ENCODE measurements around the gene CLDN22. TPM values are rescaled to one million over a fixed set of nuclear protein-coding genes. Genes with fewer than 3 reads are reported as not detected.

Gene CLDN22
- total RNA-seq, 1 experiment from 2014 or later, result not detected

DNA sequence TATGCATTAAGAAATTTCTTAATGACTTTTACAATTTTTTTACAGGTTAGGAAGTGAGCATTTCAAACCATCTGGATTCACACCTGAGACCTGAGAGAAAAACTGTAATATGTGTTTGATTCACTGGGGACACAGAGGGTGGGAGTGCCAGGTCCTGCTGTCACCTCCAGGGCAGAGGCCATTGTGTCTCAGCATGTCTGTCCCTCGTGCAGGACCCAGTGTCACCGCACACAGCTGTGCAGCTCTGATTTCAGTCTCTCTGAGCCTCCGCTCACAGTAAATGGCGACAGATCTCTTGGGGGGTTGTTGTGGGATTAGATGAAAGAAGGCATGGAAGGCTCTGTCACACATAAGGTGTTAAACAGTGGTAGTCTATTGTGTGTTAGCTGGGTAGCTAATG, 25.2 kb upstream of the CLDN22 start:
- Mint-ChIP-seq H3K27me3 (ENCODE audit: insufficient read depth, unreplicated experiment) (no peaks in the 10 kb centered on the region), H3K36me3 (ENCODE audit: insufficient read depth, unreplicated experiment) (no peaks in the 10 kb centered on the region), H3K4me3 (ENCODE audit: unreplicated experiment) (no peak overlapping the region), H3K4me1 (ENCODE audit: insufficient read depth, unreplicated experiment) (no peaks in the 10 kb centered on the region), H3K9me3 (ENCODE audit: unreplicated experiment) (no peaks in the 10 kb centered on the region), H3K27ac (ENCODE audit: low read depth, unreplicated experiment) (no peak overlapping the region)
- BruUV-seq (replicated peaks), result no TSS peak
- ChIA-PET CTCF (no interaction called here), POLR2A (no interaction called here)
- TF ChIP-seq, protein P1, sequence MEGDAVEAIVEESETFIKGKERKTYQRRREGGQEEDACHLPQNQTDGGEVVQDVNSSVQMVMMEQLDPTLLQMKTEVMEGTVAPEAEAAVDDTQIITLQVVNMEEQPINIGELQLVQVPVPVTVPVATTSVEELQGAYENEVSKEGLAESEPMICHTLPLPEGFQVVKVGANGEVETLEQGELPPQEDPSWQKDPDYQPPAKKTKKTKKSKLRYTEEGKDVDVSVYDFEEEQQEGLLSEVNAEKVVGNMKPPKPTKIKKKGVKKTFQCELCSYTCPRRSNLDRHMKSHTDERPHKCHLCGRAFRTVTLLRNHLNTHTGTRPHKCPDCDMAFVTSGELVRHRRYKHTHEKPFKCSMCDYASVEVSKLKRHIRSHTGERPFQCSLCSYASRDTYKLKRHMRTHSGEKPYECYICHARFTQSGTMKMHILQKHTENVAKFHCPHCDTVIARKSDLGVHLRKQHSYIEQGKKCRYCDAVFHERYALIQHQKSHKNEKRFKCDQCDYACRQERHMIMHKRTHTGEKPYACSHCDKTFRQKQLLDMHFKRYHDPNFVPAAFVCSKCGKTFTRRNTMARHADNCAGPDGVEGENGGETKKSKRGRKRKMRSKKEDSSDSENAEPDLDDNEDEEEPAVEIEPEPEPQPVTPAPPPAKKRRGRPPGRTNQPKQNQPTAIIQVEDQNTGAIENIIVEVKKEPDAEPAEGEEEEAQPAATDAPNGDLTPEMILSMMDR (IDR thresholded peaks at IDR 0.05; ENCODE audit: unreplicated experiment), result no peak
- intact Hi-C loops (cut with micrococcal nuclease), result no loop called here
- no peak for DNase-seq (ENCODE audit: unreplicated experiment)

DNA sequence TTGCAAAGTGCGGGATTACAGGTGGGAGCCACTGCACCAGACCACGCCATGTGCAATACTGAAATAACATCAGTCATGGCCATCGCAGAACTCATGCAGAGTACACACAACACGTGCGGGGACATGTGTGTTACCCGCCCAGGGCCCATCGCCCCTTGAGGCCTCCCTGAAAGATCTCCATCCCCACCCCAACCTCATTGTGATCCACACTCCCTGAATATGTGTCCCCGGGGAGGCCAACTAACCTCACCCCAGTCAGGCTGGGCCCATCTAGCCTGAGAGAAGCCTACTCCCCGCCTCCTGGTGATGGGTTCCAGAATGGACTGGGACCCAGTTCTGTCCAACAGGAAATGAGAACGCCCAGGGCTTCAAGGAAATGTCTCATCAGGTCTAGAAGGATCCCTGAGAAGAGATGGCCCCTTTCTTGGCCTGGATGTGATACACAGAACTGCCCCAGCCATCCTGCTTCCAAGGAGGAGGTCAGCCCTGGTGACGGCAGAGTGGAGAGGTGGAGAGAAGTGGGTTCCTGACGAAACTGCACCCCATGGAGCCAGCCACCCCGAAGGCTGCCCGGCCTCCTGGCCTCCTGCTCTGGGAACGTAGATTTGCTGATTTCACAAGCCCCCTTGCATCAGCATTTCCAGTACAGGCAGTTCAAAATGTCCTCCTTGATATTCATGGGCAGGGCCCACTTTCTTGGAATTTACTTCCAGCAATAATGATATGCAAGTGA, 24.6 kb upstream of the CLDN22 start:
- POLR2A ChIA-PET, result no interaction called here
- H3K4me1 Mint-ChIP-seq (ENCODE audit: insufficient read depth, unreplicated experiment), result no peaks in the 10 kb centered on the region
- H3K27me3 Mint-ChIP-seq (ENCODE audit: insufficient read depth, unreplicated experiment), result no peaks in the 10 kb centered on the region
- TF ChIP-seq, protein P1 (IDR thresholded peaks at IDR 0.05; ENCODE audit: unreplicated experiment), result no peak
- no peak overlapping the region for H3K4me3 Mint-ChIP-seq (ENCODE audit: unreplicated experiment)
- no peaks in the 10 kb centered on the region for H3K36me3 Mint-ChIP-seq (ENCODE audit: insufficient read depth, unreplicated experiment)
- no TSS peak for BruUV-seq (replicated peaks)
- no peaks in the 10 kb centered on the region for H3K9me3 Mint-ChIP-seq (ENCODE audit: unreplicated experiment)
- DNase-seq (ENCODE audit: unreplicated experiment), result no peak
- no peak overlapping the region for H3K27ac Mint-ChIP-seq (ENCODE audit: low read depth, unreplicated experiment)
- CTCF ChIA-PET, result interaction anchor here (0.6 kb wide), 1 partner anchor 150 kb away, joined by 3 read pairs; no protein-coding TSS in a partner anchor
- intact Hi-C loops (cut with micrococcal nuclease), result no loop called here

DNA sequence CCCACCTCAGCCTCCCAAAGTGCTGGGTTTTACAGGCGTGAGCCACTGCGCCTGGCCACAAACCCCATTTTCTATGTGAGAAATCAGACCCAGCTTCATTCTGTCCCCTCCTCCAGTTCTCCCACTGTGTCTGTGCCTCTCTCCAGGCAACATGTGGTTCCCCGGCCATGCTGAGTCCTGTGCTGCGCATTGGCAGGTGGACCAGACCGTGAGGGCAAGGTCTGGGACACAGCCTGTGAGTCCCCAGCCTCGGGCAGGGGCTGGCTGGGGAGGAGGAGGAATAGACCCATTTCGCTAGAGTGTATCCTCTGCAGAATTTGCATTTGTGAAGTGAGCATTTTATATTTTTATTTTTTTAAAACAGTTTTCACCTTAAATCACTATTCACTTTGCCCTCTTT, 23.7 kb upstream of the CLDN22 start:
- CTCF ChIA-PET, result interaction anchor here (0.6 kb wide), 1 partner anchor 149 kb away, joined by 3 read pairs; no protein-coding TSS in a partner anchor
- H3K9me3 Mint-ChIP-seq (ENCODE audit: unreplicated experiment), result no peaks in the 10 kb centered on the region
- no peak overlapping the region for H3K4me3 Mint-ChIP-seq (ENCODE audit: unreplicated experiment)
- H3K27ac Mint-ChIP-seq (ENCODE audit: low read depth, unreplicated experiment), result no peak overlapping the region
- H3K36me3 Mint-ChIP-seq (ENCODE audit: insufficient read depth, unreplicated experiment), result no peaks in the 10 kb centered on the region
- intact Hi-C loops (cut with micrococcal nuclease), result no loop called here
- H3K4me1 Mint-ChIP-seq (ENCODE audit: insufficient read depth, unreplicated experiment), result no peaks in the 10 kb centered on the region
- H3K27me3 Mint-ChIP-seq (ENCODE audit: insufficient read depth, unreplicated experiment), result no peaks in the 10 kb centered on the region
- TF ChIP-seq, protein P1 (IDR thresholded peaks at IDR 0.05; ENCODE audit: unreplicated experiment), result no peak
- DNase-seq (ENCODE audit: unreplicated experiment), result no peak
- no TSS peak for BruUV-seq (replicated peaks)
- POLR2A ChIA-PET, result no interaction called here

DNA sequence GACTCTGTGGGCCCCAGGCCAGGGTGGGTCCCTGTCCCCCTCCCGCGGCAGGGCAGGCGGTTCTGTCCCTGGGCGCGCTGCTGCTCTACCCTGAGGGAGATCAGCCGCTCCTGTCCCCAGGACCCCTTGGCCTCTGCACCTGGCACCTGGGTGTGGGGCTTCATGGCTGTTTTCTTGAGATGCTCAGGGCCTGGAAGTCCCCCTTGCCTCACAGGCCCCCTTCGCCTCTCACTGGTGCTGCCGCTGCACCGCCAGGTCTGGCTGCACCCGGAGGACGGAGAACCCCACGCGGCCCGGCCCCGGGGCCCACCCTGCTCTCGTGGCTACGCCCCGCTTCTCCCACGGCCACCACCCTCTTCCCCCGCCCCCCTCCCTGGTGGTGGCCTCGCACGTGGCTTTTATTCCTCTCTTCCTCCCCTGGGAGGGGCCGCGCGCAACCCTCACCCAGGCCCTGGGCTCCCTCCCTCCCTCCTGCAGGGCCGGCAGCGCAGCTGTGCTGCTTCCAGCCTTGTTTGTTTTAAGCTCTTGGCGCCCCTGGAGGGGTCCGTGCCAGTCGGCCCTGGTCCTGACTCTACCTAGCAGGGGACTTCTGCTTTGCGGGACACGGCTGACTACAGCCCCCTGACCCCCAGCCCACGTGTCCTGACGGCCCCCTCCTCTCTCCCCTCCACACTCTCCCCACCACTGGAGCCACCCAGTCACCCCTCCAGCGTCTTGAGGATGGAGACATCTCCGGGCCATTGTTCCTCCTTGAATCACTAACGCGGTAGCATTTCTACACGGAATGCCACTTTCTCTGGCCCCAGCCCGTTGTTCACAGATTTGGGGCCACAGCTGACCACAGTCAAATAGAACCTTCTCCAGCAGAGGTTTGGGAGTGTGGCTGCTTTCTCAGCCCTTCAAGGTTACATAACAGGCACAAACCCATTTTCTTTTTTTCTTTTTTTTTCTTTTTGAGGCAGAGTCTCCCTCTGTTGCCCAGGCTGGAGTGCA, 22.8 kb upstream of the CLDN22 start:
- no peak for DNase-seq (ENCODE audit: unreplicated experiment)
- H3K27me3 Mint-ChIP-seq (ENCODE audit: insufficient read depth, unreplicated experiment), result no peaks in the 10 kb centered on the region
- no TSS peak for BruUV-seq (replicated peaks)
- POLR2A ChIA-PET, result no interaction called here
- CTCF ChIA-PET, result no interaction called here
- no peak overlapping the region for H3K4me3 Mint-ChIP-seq (ENCODE audit: unreplicated experiment)
- intact Hi-C loops (cut with micrococcal nuclease), result no loop called here
- no peaks in the 10 kb centered on the region for H3K36me3 Mint-ChIP-seq (ENCODE audit: insufficient read depth, unreplicated experiment)
- H3K27ac Mint-ChIP-seq (ENCODE audit: low read depth, unreplicated experiment), result no peak overlapping the region
- no peaks in the 10 kb centered on the region for H3K4me1 Mint-ChIP-seq (ENCODE audit: insufficient read depth, unreplicated experiment)
- TF ChIP-seq, protein P1 (IDR thresholded peaks at IDR 0.05; ENCODE audit: unreplicated experiment), result no peak
- no peaks in the 10 kb centered on the region for H3K9me3 Mint-ChIP-seq (ENCODE audit: unreplicated experiment)
